D721Med (cell line): Measurements from ENCODE around the gene BARD1.
"Not testable (repeated sequence)": the region's sequence is repeated elsewhere in the genome, so short reads cannot be mapped to it uniquely, and the experiment has no call there.

Source experiments
- DNase-seq: peaks from one replicate; pipeline ENCODE4 v3.0.0; 2011; ENCODE audit warnings: low spot score; ENCODE audit not compliant: insufficient read length
- FAIRE-seq: peaks from 2 replicates; lab custom pipeline; 2011; peaks lifted over from hg19 to GRCh38; lab: Jason Lieb, UNC
- CTCF ChIP-seq: IDR thresholded peaks from 2 replicates; pipeline ENCODE4 v1.5.1; 2012; ENCODE audit warnings: mild to moderate bottlenecking, control low read depth; ENCODE audit not compliant: insufficient read depth; ENCODE audit errors: missing control alignments

BARD1 gene

GRCh38 chr2:214695789-214696188 is 113.7 kb downstream of the BARD1 start:
- no peak for DNase-seq
- no peak for FAIRE-seq
- no peak for TF ChIP-seq CTCF

GRCh38 chr2:214683557-214683956 is 125.9 kb downstream of the BARD1 start:
- DNase-seq, FAIRE-seq: not testable (repeated sequence)

- DNase-seq = no peak
- TF ChIP-seq CTCF = no peak
- no peak for FAIRE-seq
These were observed 129.7 kb downstream of the BARD1 start for GRCh38 chr2:214679736-214680135.

- FAIRE-seq (no peak), DNase-seq (no peak)
- TF ChIP-seq CTCF = no peak
These were observed 132.9 kb downstream of the BARD1 start for GRCh38 chr2:214676421-214677089.
